Heart left ventricle (tissue), 16 donors: ENCODE measurements around the gene CELF4. TPM values are rescaled to one million over a fixed set of nuclear protein-coding genes. Genes with fewer than 3 reads are reported as not detected.

Source experiments
- ATAC-seq, 4 donors: fragments of 200-7000 bp; cut with Tn5 transposase; one replicate each; pipeline ENCODE4 v1.9.1; 2020 to 2022; ENCODE audit warnings: moderate library complexity in 4 of 4, mild to moderate bottlenecking in 3 of 4, moderate number of reproducible peaks in 1 of 4
- DNase-seq, 5 donors: peaks; one replicate each; pipeline ENCODE4 v3.0.0-alpha.2; 2020
- H3K27ac ChIP-seq, 12 donors: fragments of 200-600 bp; sonication (generic) in 4 of 12; one replicate each; pipeline versions ENCODE4 v1.5.0 to v1.8.0; 2016 to 2022; ENCODE audit warnings: mild to moderate bottlenecking in 2 of 12
- H3K27me3 ChIP-seq, 9 donors: fragments of 200-600 bp; sonication (generic) in 2 of 9; one replicate each; pipeline versions ENCODE4 v1.5.1 to v1.8.0; 2016 to 2022; ENCODE audit warnings: mild to moderate bottlenecking in 3 of 9
- H3K36me3 ChIP-seq, 9 donors: fragments of 200-600 bp; sonication (generic) in 2 of 9; one replicate each; pipeline versions ENCODE4 v1.5.0 to v1.8.0; 2018 to 2022; ENCODE audit warnings: mild to moderate bottlenecking in 2 of 9
- H3K4me1 ChIP-seq, 12 donors: fragments of 200-600 bp; sonication (generic) in 4 of 12; one replicate each; pipeline versions ENCODE4 v1.5.0 to v1.8.0; 2016 to 2022; ENCODE audit warnings: mild to moderate bottlenecking in 3 of 12
- H3K4me3 ChIP-seq, 12 donors: fragments of 200-600 bp; sonication (generic) in 4 of 12; one replicate each; pipeline versions ENCODE4 v1.5.0 to v1.8.0; 2017 to 2022; ENCODE audit warnings: mild to moderate bottlenecking in 9 of 12, moderate library complexity in 4 of 12
- H3K9me3 ChIP-seq, 12 donors: fragments of 200-600 bp; sonication (generic) in 4 of 12; one replicate each; pipeline versions ENCODE4 v1.5.0 to v1.8.0; 2016 to 2022; ENCODE audit warnings: mild to moderate bottlenecking in 1 of 12
- CTCF ChIP-seq, 12 donors: fragments of 200-600 bp; sonication (generic) in 4 of 12; IDR thresholded peaks; one replicate each; pipeline versions ENCODE4 v1.5.0 to v1.8.0; 2018 to 2022; ENCODE audit warnings: antibody characterized with exemption in 12 of 12, mild to moderate bottlenecking in 5 of 12
- POLR2A ChIP-seq, 2 donors: fragments of 450-650 bp; IDR thresholded peaks; one replicate each; pipeline ENCODE4 v1.6.1; 2017; ENCODE audit warnings: antibody characterized with exemption in 2 of 2, mild to moderate bottlenecking in 2 of 2, moderate library complexity in 2 of 2
- WGBS, 4 donors: extraction: QIAGEN DNeasy Blood & Tissue Kit in 2 of 4; methylation state at CpG; one replicate each; pipeline versions ENCODE4 v1.1.5 to v1.1.7; 2013 to 2018; 5-methylcytosine and 5-hydroxymethylcytosine counted together
- intact Hi-C, 10 donors: fragments of 100-400 bp; cut with DNase I; formaldehyde crosslinking; loops; one replicate each; pipeline versions ENCODE4 v1.11.1 to v1.14.2; 2022
- polyA plus RNA-seq, 2 donors: library from polyadenylated mRNA; stranded (reverse); fragments of 200-250 nt; gene quantifications; one replicate each; pipeline ENCODE4 v1.2.3, GENCODE V29; 2013
- total RNA-seq, 9 donors: library from RNA; depleted of rRNA in 2 of 9; stranded (reverse); fragments of >200 nt in 2 of 9; fragmentation: NEBNext Ultra II Directional in 3 of 9; extraction: Animal tissue kit (Norgen Biotek cat#: 25700) in 3 of 9; gene quantifications; one replicate each; pipeline versions ENCODE4 v1.1.0 to v1.2.4, GENCODE V29; 2016 to 2023
- donor health status: ischemic (EF 13 %, LVEDD 7.1; RV severe dilation, severe dysfunction).
- donor health status: healthy with polysubstance abuse.
- donor health status: DM: no; HTN: yes; CAD: no.
- donor health status: DM: no; HTN: no; CAD: no.
- donor health status: ischemic (EF 25% LVEDD 6.9; RV normal size, moderate dysfunction).
- donor health status: ischemic (EF 25% LVEDD 5.7; RV mildly dilated, moderate dysfunction).
- donor health status: healthy.
- donor health status: DM: yes; HTN: yes; CAD: no.
- donor health status: ischemic (EF 35%, LVEDD 5.7; RV mildly dilated, moderate dysfunction).
- donor health status: nonischemic (EF 11% LVEDD 7.7; RV severe dilation, severe dysfunction).
- donor health status: DM: yes; HTN: yes; CAD: no.
- donor health status: PGD.
- donor health status: ischemic (EF 29% LVEDD 5.4; RV normal size, mild dysfunction).
- donor health status: nonischemic (EF 23%, LVEDD 6.1; RV moderate dilation, normal function).

CELF4 gene
- total and polyA plus RNA-seq, 11 donors = 0.11 to 0.67 (median 0.40) TPM; not detected in 3

GRCh38 chr18:37412829-37413228, 152.8 kb downstream of the CELF4 start:
- Histone ChIP-seq H3K27ac (no peak overlapping the region), H3K36me3 (no peaks in the 10 kb centered on the region), H3K4me1 (peaks cover 0 to 8% (median 0%) of the 10 kb centered on the region in 12 donors), H3K27me3 (no peaks in the 10 kb centered on the region), H3K9me3 (no peaks in the 10 kb centered on the region), H3K4me3 (no peak overlapping the region)
- intact Hi-C loops = no loop called here
- TF ChIP-seq CTCF (IDR thresholded peaks at IDR 0.05) = no peak
- TF ChIP-seq POLR2A (IDR thresholded peaks at IDR 0.05) = no peak
- ATAC-seq = no peak
- 93 to 98% (median 94%) methylated on average over 8 of the region's 8 CpGs for WGBS, 4 donors
- DNase-seq = no peak

DNA sequence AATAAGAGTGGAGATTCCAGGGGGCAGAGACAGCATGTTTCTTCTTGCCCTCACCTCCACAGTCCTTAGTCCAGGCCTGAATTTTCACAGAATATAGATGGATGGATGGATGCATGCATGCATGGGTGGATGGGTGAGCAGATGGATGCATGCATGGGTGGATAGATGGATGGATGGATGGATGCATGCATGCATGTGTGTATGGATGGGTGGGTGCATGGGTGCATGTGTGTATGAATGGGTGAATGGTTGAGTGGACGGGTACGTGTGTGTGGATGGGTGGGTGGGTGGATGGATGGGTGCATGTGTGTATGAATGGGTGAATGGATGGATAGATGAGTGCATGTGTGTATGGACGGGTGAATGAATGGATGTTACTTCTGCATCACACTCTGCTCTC, 153.3 kb downstream of the CELF4 start:
- H3K27ac ChIP-seq = no peak overlapping the region
- WGBS, 4 donors = 84 to 89% (median 88%) methylated on average over 3 of the region's 3 CpGs
- H3K27me3 ChIP-seq = no peaks in the 10 kb centered on the region
- no peak overlapping the region for H3K4me3 ChIP-seq
- TF ChIP-seq POLR2A (IDR thresholded peaks at IDR 0.05) (no peak), CTCF (IDR thresholded peaks at IDR 0.05) (no peak)
- ATAC-seq (no peak), DNase-seq (no peak)
- intact Hi-C loops = no loop called here
- H3K9me3 ChIP-seq = no peaks in the 10 kb centered on the region
- H3K36me3 ChIP-seq = no peaks in the 10 kb centered on the region
- peaks cover 0 to 8% (median 0%) of the 10 kb centered on the region in 12 donors for H3K4me1 ChIP-seq

GRCh38 chr18:37409878-37410277, 155.7 kb downstream of the CELF4 start:
- Histone ChIP-seq H3K4me3 (no peak overlapping the region), H3K27ac (no peak overlapping the region), H3K36me3 (no peaks in the 10 kb centered on the region), H3K27me3 (no peaks in the 10 kb centered on the region), H3K9me3 (no peaks in the 10 kb centered on the region), H3K4me1 (peaks cover 0 to 8% (median 0%) of the 10 kb centered on the region in 12 donors)
- DNase-seq (peak in 2 of 5 donors; percentile 21 to 50), ATAC-seq (peak in 3 of 4 donors; percentile 50 to 70 (median 52))
- TF ChIP-seq CTCF (IDR thresholded peaks at IDR 0.05) (no peak), POLR2A (IDR thresholded peaks at IDR 0.05) (no peak)
- 44 to 79% (median 54%) methylated on average over 8 of the region's 8 CpGs for WGBS, 4 donors
- intact Hi-C loops = no loop called here

DNA sequence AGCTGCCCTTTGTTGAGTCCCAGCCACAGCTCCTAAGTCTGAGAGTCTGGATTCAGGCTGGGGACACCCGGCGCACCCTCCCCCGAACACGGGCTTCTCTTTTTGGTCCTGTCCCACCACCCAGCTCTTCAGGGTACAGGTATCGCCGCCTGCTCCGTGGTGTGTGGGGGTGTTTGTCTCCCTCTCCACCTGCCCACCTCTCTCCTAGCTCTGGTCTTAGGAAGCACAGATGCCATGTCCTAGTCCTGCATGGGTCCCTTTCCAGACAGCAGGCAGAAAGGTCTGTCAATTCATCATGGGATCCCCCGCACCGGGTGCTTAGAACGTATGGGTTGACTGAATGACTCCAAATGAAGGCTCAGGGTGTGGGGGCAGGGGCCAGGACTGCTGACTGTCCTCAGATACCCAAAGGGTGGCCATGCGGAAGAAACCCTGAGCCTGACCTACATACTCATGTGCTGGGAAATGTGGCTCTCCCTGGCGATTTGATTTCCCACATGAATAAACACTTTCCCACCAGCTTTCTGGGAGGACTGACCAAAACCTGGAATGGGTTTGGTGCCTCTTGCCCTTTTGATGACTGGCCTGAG, 156.8 kb downstream of the CELF4 start:
- Histone ChIP-seq H3K27ac (no peak overlapping the region), H3K4me3 (no peak overlapping the region), H3K4me1 (peaks cover 0 to 8% (median 0%) of the 10 kb centered on the region in 12 donors), H3K27me3 (no peaks in the 10 kb centered on the region), H3K36me3 (no peaks in the 10 kb centered on the region), H3K9me3 (no peaks in the 10 kb centered on the region)
- intact Hi-C loops = no loop called here
- DNase-seq (no peak), ATAC-seq (no peak)
- 91 to 95% (median 93%) methylated on average over 12 of the region's 12 CpGs for WGBS, 4 donors
- TF ChIP-seq POLR2A (IDR thresholded peaks at IDR 0.05) (no peak), CTCF (IDR thresholded peaks at IDR 0.05) (no peak)
